Measurements from ENCODE around the gene DIAPH2.

The DIAPH2 gene

GRCh38 chrX:97000682-97001368, 316.2 kb downstream of the DIAPH2 start:
- no peaks in the 10 kb centered on the region for H3K9me3 ChIP-seq (ENCODE audit: control insufficient read depth, insufficient read depth, low read depth, low read length)
- TF ChIP-seq ZNF211 (tag by site-specific recombination; IDR thresholded peaks at IDR 0.05; ENCODE audit: low read depth): no peak
- no peak for TF ChIP-seq BCL11A (tag by site-specific recombination; IDR thresholded peaks at IDR 0.05; ENCODE audit: low read depth)
- TF ChIP-seq IKZF3 (tag by site-specific recombination; IDR thresholded peaks at IDR 0.05): no peak
- no peak for TF ChIP-seq ZNF26 (tag by site-specific recombination; IDR thresholded peaks at IDR 0.05)
- no peak for TF ChIP-seq ZBTB7A (tag by site-specific recombination; IDR thresholded peaks at IDR 0.05; ENCODE audit: low read depth)
- no peak for TF ChIP-seq ZNF140 (tag by site-specific recombination; IDR thresholded peaks at IDR 0.05)
- no peak overlapping the region for H3K27ac ChIP-seq (ENCODE audit: extremely low read depth, low read depth, low read length)
- H3K36me3 ChIP-seq (ENCODE audit: control insufficient read depth in 2 of 2, insufficient read depth in 1 of 2, low read length in 2 of 2): no peaks in the 10 kb centered on the region
- POLR2A ChIA-PET: no interaction called here
- H3K4me1 ChIP-seq (ENCODE audit: control insufficient read depth, insufficient read depth, low read length): no peaks in the 10 kb centered on the region
- CTCF ChIA-PET: no interaction called here
- no peak overlapping the region for H3K4me3 ChIP-seq (ENCODE audit: low read depth, low read length)

DNA sequence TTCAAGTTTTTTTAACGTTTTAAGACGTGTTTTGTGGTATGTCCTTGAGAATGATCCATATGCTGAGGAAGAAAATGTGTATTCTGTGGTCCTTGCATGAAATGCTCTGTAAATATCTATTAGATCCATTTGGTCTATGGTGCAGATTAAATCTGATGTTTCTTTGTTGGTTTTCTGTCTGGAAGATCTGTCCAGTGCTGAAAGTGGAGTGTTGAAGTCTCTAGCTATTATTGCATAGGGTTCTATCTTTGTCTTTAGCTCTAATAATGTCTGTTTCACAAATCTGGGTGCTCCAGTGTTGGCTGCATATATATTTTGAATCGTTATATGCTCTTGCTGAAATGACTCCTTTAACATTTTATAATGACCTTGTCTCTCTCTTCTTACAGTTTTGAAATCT, 321.5 kb downstream of the DIAPH2 start:
- ChIA-PET CTCF (no interaction called here), POLR2A (no interaction called here)
- Histone ChIP-seq H3K27ac (ENCODE audit: extremely low read depth, low read depth, low read length) (no peak overlapping the region), H3K36me3 (ENCODE audit: control insufficient read depth in 2 of 2, insufficient read depth in 1 of 2, low read length in 2 of 2) (no peaks in the 10 kb centered on the region), H3K9me3 (ENCODE audit: control insufficient read depth, insufficient read depth, low read depth, low read length) (no peaks in the 10 kb centered on the region), H3K4me3 (ENCODE audit: low read depth, low read length) (no peak overlapping the region), H3K4me1 (ENCODE audit: control insufficient read depth, insufficient read depth, low read length) (no peaks in the 10 kb centered on the region)
- TF ChIP-seq, protein P1, sequence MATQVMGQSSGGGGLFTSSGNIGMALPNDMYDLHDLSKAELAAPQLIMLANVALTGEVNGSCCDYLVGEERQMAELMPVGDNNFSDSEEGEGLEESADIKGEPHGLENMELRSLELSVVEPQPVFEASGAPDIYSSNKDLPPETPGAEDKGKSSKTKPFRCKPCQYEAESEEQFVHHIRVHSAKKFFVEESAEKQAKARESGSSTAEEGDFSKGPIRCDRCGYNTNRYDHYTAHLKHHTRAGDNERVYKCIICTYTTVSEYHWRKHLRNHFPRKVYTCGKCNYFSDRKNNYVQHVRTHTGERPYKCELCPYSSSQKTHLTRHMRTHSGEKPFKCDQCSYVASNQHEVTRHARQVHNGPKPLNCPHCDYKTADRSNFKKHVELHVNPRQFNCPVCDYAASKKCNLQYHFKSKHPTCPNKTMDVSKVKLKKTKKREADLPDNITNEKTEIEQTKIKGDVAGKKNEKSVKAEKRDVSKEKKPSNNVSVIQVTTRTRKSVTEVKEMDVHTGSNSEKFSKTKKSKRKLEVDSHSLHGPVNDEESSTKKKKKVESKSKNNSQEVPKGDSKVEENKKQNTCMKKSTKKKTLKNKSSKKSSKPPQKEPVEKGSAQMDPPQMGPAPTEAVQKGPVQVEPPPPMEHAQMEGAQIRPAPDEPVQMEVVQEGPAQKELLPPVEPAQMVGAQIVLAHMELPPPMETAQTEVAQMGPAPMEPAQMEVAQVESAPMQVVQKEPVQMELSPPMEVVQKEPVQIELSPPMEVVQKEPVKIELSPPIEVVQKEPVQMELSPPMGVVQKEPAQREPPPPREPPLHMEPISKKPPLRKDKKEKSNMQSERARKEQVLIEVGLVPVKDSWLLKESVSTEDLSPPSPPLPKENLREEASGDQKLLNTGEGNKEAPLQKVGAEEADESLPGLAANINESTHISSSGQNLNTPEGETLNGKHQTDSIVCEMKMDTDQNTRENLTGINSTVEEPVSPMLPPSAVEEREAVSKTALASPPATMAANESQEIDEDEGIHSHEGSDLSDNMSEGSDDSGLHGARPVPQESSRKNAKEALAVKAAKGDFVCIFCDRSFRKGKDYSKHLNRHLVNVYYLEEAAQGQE (tag by site-specific recombination; IDR thresholded peaks at IDR 0.05): peak; percentile 80
- TF ChIP-seq ZNF629 (tag by site-specific recombination; IDR thresholded peaks at IDR 0.05): no peak

- ChIA-PET CTCF (interaction anchor here (0.7 kb wide), 1 partner anchor 1597 kb away, joined by 4 read pairs; no protein-coding TSS in a partner anchor), POLR2A (no interaction called here)
- no peak overlapping the region for H3K4me3 ChIP-seq (ENCODE audit: low read depth, low read length)
- TF ChIP-seq ZNF621 (tag by site-specific recombination; IDR thresholded peaks at IDR 0.05) (no peak), CTCF (tag by site-specific recombination; IDR thresholded peaks at IDR 0.05) (no peak), ZXDB (tag by site-specific recombination; IDR thresholded peaks at IDR 0.05) (no peak), ZNF26 (tag by site-specific recombination; IDR thresholded peaks at IDR 0.05) (no peak), WT1 (tag by site-specific recombination; IDR thresholded peaks at IDR 0.05) (no peak), GLIS1 (tag by site-specific recombination; IDR thresholded peaks at IDR 0.05) (no peak), ZNF449 (tag by site-specific recombination; IDR thresholded peaks at IDR 0.05) (no peak), ZNF600 (tag by site-specific recombination; IDR thresholded peaks at IDR 0.05) (no peak), GLIS2 (tag by site-specific recombination; IDR thresholded peaks at IDR 0.05) (no peak), ZBTB6 (tag by site-specific recombination; IDR thresholded peaks at IDR 0.05) (no peak), ZBTB48 (tag by site-specific recombination; IDR thresholded peaks at IDR 0.05) (no peak), ZNF2 (tag by site-specific recombination; IDR thresholded peaks at IDR 0.05) (no peak)
- no peaks in the 10 kb centered on the region for H3K36me3 ChIP-seq (ENCODE audit: control insufficient read depth in 2 of 2, insufficient read depth in 1 of 2, low read length in 2 of 2)
- H3K9me3 ChIP-seq (ENCODE audit: control insufficient read depth, insufficient read depth, low read depth, low read length): no peaks in the 10 kb centered on the region
- no peaks in the 10 kb centered on the region for H3K4me1 ChIP-seq (ENCODE audit: control insufficient read depth, insufficient read depth, low read length)
- H3K27ac ChIP-seq (ENCODE audit: extremely low read depth, low read depth, low read length): no peak overlapping the region
Observed at GRCh38 chrX:97009391-97009790, 324.7 kb downstream of the DIAPH2 start.

Measured in HEK293 (cell line).